Measurements from ENCODE around the gene ZKSCAN4.

ZKSCAN4 gene

GRCh38 chr6:28269492-28269891 lies 17.4 kb upstream of the ZKSCAN4 start:
- Histone ChIP-seq H3K27ac (no peak overlapping the region), H3K9me3 (no peaks in the 10 kb centered on the region), H3K4me2 (no peak overlapping the region), H3K4me3 (no peak overlapping the region), H3K9ac (no peak overlapping the region), H4K20me1 (no peaks in the 10 kb centered on the region), H3K36me3 (peaks cover 33% of the 10 kb centered on the region), H3K27me3 (no peaks in the 10 kb centered on the region), H3K4me1 (peaks cover 19% of the 10 kb centered on the region)
- no peak for TF ChIP-seq Cebpa-rat (IDR thresholded peaks at IDR 0.05)

GRCh38 chr6:28267695-28268059 lies 15.6 kb upstream of the ZKSCAN4 start:
- Histone ChIP-seq H3K4me1 (peaks cover 19% of the 10 kb centered on the region), H3K4me2 (peak overlapping the region; percentile 76), H3K9ac (peak overlapping the region; percentile 85), H3K4me3 (peak overlapping the region; percentile 82), H3K9me3 (no peaks in the 10 kb centered on the region), H4K20me1 (no peaks in the 10 kb centered on the region), H3K36me3 (peaks cover 15% of the 10 kb centered on the region), H3K27me3 (no peaks in the 10 kb centered on the region), H3K27ac (no peak overlapping the region)
- TF ChIP-seq Cebpa-rat (IDR thresholded peaks at IDR 0.05), result no peak

- Histone ChIP-seq H3K4me3 (peak within 1 kb of the TSS; percentile 82), H3K27me3 (no peaks in the 10 kb centered on the region), H4K20me1 (no peaks in the 10 kb centered on the region), H3K27ac (peak within 1 kb of the TSS; percentile 78), H3K9ac (peak within 1 kb of the TSS; percentile 85), H3K9me3 (no peaks in the 10 kb centered on the region), H3K36me3 (peaks cover 9% of the 10 kb centered on the region), H3K4me2 (peak within 1 kb of the TSS; percentile 76), H3K4me1 (peaks cover 19% of the 10 kb centered on the region)
- no peak for TF ChIP-seq Cebpa-rat (IDR thresholded peaks at IDR 0.05)
These were observed 15.1 kb upstream of the ZKSCAN4 start, which contains the start of gene ZSCAN26 for GRCh38 chr6:28266962-28267694. TSS of gene ZSCAN26 (plus strand) at chr6:28267143. CDS start at chr6:28271920, 4,777 bp downstream.

- peak overlapping the region; percentile 76 for H3K4me2 ChIP-seq
- peaks cover 4% of the 10 kb centered on the region for H3K36me3 ChIP-seq
- peak overlapping the region; percentile 85 for H3K9ac ChIP-seq
- H3K27ac ChIP-seq, result peak overlapping the region; percentile 78
- peak overlapping the region; percentile 82 for H3K4me3 ChIP-seq
- no peaks in the 10 kb centered on the region for H3K9me3 ChIP-seq
- no peak for TF ChIP-seq Cebpa-rat (IDR thresholded peaks at IDR 0.05)
- no peaks in the 10 kb centered on the region for H4K20me1 ChIP-seq
- H3K4me1 ChIP-seq, result peaks cover 19% of the 10 kb centered on the region
- no peaks in the 10 kb centered on the region for H3K27me3 ChIP-seq
These were observed 14.5 kb upstream of the ZKSCAN4 start for GRCh38 chr6:28266563-28266961.

- H4K20me1 ChIP-seq, result no peaks in the 10 kb centered on the region
- H3K9me3 ChIP-seq, result no peaks in the 10 kb centered on the region
- H3K4me3 ChIP-seq, result no peak overlapping the region
- H3K36me3 ChIP-seq, result no peaks in the 10 kb centered on the region
- no peak overlapping the region for H3K4me2 ChIP-seq
- peaks cover 32% of the 10 kb centered on the region for H3K4me1 ChIP-seq
- no peak for TF ChIP-seq Cebpa-rat (IDR thresholded peaks at IDR 0.05)
- no peak overlapping the region for H3K27ac ChIP-seq
- H3K27me3 ChIP-seq, result no peaks in the 10 kb centered on the region
- H3K9ac ChIP-seq, result no peak overlapping the region
These were observed 12.8 kb upstream of the ZKSCAN4 start for GRCh38 chr6:28264834-28265401.

- no peak overlapping the region for H3K27ac ChIP-seq
- H3K4me2 ChIP-seq, result no peak overlapping the region
- H4K20me1 ChIP-seq, result no peaks in the 10 kb centered on the region
- no peaks in the 10 kb centered on the region for H3K27me3 ChIP-seq
- peaks cover 32% of the 10 kb centered on the region for H3K4me1 ChIP-seq
- H3K36me3 ChIP-seq, result no peaks in the 10 kb centered on the region
- peaks cover 5% of the 10 kb centered on the region for H3K9me3 ChIP-seq
- H3K9ac ChIP-seq, result no peak overlapping the region
- no peak for TF ChIP-seq Cebpa-rat (IDR thresholded peaks at IDR 0.05)
- H3K4me3 ChIP-seq, result no peak overlapping the region
These were observed 11.9 kb upstream of the ZKSCAN4 start for GRCh38 chr6:28263922-28264321.

GRCh38 chr6:28258877-28259777 lies 7.1 kb upstream of the ZKSCAN4 start, which contains the start of gene NKAPL:
TSS of gene NKAPL (plus strand) at chr6:28259297. CDS start at chr6:28259372, 75 bp downstream.
- Histone ChIP-seq H3K9ac (no peak within 1 kb of the TSS), H3K27ac (no peak within 1 kb of the TSS), H4K20me1 (no peaks in the 10 kb centered on the region), H3K4me3 (no peak within 1 kb of the TSS), H3K4me1 (peaks cover 13% of the 10 kb centered on the region), H3K36me3 (no peaks in the 10 kb centered on the region), H3K27me3 (no peaks in the 10 kb centered on the region), H3K9me3 (peaks cover 8% of the 10 kb centered on the region), H3K4me2 (no peak within 1 kb of the TSS)
- TF ChIP-seq Cebpa-rat (IDR thresholded peaks at IDR 0.05), result no peak

- no peaks in the 10 kb centered on the region for H3K36me3 ChIP-seq
- H3K27me3 ChIP-seq, result no peaks in the 10 kb centered on the region
- H3K9me3 ChIP-seq, result peaks cover 8% of the 10 kb centered on the region
- no peak overlapping the region for H3K9ac ChIP-seq
- H3K27ac ChIP-seq, result no peak overlapping the region
- no peak for TF ChIP-seq Cebpa-rat (IDR thresholded peaks at IDR 0.05)
- no peak overlapping the region for H3K4me3 ChIP-seq
- H4K20me1 ChIP-seq, result no peaks in the 10 kb centered on the region
- no peak overlapping the region for H3K4me2 ChIP-seq
- H3K4me1 ChIP-seq, result peaks cover 22% of the 10 kb centered on the region
These were observed 5.0 kb upstream of the ZKSCAN4 start for GRCh38 chr6:28257042-28257441.

GRCh38 chr6:28254121-28254519 lies 2.1 kb upstream of the ZKSCAN4 start:
- Histone ChIP-seq H3K27me3 (no peaks in the 10 kb centered on the region), H3K4me2 (no peak overlapping the region), H3K36me3 (peaks cover 5% of the 10 kb centered on the region; the same call in 1 of the 2 replicates), H4K20me1 (no peaks in the 10 kb centered on the region), H3K4me3 (no peak overlapping the region), H3K27ac (no peak overlapping the region), H3K9ac (no peak overlapping the region), H3K9me3 (peaks cover 5% of the 10 kb centered on the region), H3K4me1 (peaks cover 25% of the 10 kb centered on the region)
- no peak for TF ChIP-seq Cebpa-rat (IDR thresholded peaks at IDR 0.05)

All from BLaER1 (cell line).